DND-41 (cell line): ENCODE measurements around the gene LILRB4.

Source experiments
- ATAC-seq: fragments of 200-7000 bp; cut with Tn5 transposase; 3 replicates; pipeline ENCODE4 v1.9.1; 2021; ENCODE audit warnings: low read depth; ENCODE audit not compliant: insufficient read depth
- DNase-seq: peaks from one replicate; pipeline ENCODE4 v3.0.0-alpha.2; 2020
- H2AFZ ChIP-seq: 2 replicates; pipeline ENCODE4 v1.6.0; 2012; ENCODE audit warnings: low read depth, low read length
- H3K27ac ChIP-seq: 2 replicates; pipeline ENCODE4 v1.5.1; 2012; ENCODE audit warnings: low read length, inconsistent platforms
- H3K27me3 ChIP-seq: fragments of 200-600 bp; sonication (generic); 2 replicates; pipeline ENCODE4 v1.6.0; 2012; ENCODE audit warnings: low read length, mild to moderate bottlenecking, inconsistent platforms; ENCODE audit not compliant: insufficient read depth, poor library complexity
- H3K36me3 ChIP-seq: 2 replicates; pipeline ENCODE4 v1.5.1; 2012; ENCODE audit warnings: low read length, inconsistent platforms; ENCODE audit not compliant: insufficient read depth
- H3K4me1 ChIP-seq: 2 replicates; pipeline ENCODE4 v1.5.1; 2012; ENCODE audit warnings: mild to moderate bottlenecking, low read length; ENCODE audit not compliant: insufficient read depth
- H3K4me2 ChIP-seq: 2 replicates; pipeline ENCODE4 v1.6.0; 2012; ENCODE audit warnings: mild to moderate bottlenecking, moderate library complexity, low read length, inconsistent platforms; ENCODE audit not compliant: insufficient read depth
- H3K4me3 ChIP-seq, 2 experiments: fragments of 200-600 bp in 1 of 2; shearing (Covaris generic) in 1 of 2; 2 replicates each; pipeline ENCODE4 v1.5.1; 2012 to 2016; ENCODE audit warnings: inconsistent platforms in 2 of 2, low read length in 2 of 2, mild to moderate bottlenecking in 2 of 2, low read depth in 1 of 2, moderate library complexity in 1 of 2
- H3K79me2 ChIP-seq: 2 replicates; pipeline ENCODE4 v1.6.0; 2012; ENCODE audit warnings: low read length, inconsistent platforms; ENCODE audit not compliant: insufficient read depth
- H3K9ac ChIP-seq: 2 replicates; pipeline ENCODE4 v1.6.0; 2012; ENCODE audit warnings: low read depth, mild to moderate bottlenecking, inconsistent platforms, low read length, moderate library complexity
- H3K9me3 ChIP-seq: 2 replicates; pipeline ENCODE4 v1.5.1; 2012; ENCODE audit warnings: low read length, moderate library complexity, mild to moderate bottlenecking, inconsistent platforms; ENCODE audit not compliant: insufficient read depth, severe bottlenecking
- H4K20me1 ChIP-seq: 2 replicates; pipeline ENCODE4 v1.6.0; 2012; ENCODE audit warnings: low read length; ENCODE audit not compliant: insufficient read depth
- CTCF ChIP-seq: IDR thresholded peaks from 2 replicates; pipeline ENCODE4 v1.5.1; 2012; ENCODE audit warnings: borderline replicate concordance, low read length, moderate library complexity, mild to moderate bottlenecking; ENCODE audit not compliant: poor library complexity, severe bottlenecking; ENCODE audit errors: extremely low read depth
- EZH2 ChIP-seq: IDR thresholded peaks from 3 replicates; pipeline ENCODE4 v1.6.1; 2012; ENCODE audit warnings: borderline replicate concordance, low read depth, mild to moderate bottlenecking, moderate library complexity, low read length, inconsistent platforms; ENCODE audit not compliant: severe bottlenecking

LILRB4 gene

GRCh38 chr19:54668353-54668752 is 5.6 kb downstream of the LILRB4 start:
- Histone ChIP-seq H3K4me2 (no peak overlapping the region), H3K79me2 (no peaks in the 10 kb centered on the region), H3K9ac (no peak overlapping the region), H3K27ac (no peak overlapping the region), H2AFZ (no peak overlapping the region), H3K27me3 (no peaks in the 10 kb centered on the region), H3K36me3 (no peaks in the 10 kb centered on the region), H4K20me1 (no peaks in the 10 kb centered on the region; the same call in 1 of the 2 replicates), H3K4me3 (no peak overlapping the region), H3K4me1 (no peaks in the 10 kb centered on the region), H3K9me3 (peaks cover 2% of the 10 kb centered on the region)
- ATAC-seq = no peak
- no peak for DNase-seq
- no peak for TF ChIP-seq CTCF

- Histone ChIP-seq H3K27ac (no peak overlapping the region), H3K4me1 (no peaks in the 10 kb centered on the region), H3K9me3 (peaks cover 2% of the 10 kb centered on the region), H3K27me3 (no peaks in the 10 kb centered on the region), H3K4me3 (no peak overlapping the region), H3K4me2 (no peak overlapping the region), H3K79me2 (no peaks in the 10 kb centered on the region), H3K36me3 (no peaks in the 10 kb centered on the region), H2AFZ (no peak overlapping the region), H3K9ac (no peak overlapping the region), H4K20me1 (no peaks in the 10 kb centered on the region; the same call in 1 of the 2 replicates)
- TF ChIP-seq EZH2 (no peak), CTCF (no peak)
- DNase-seq = no peak
- no peak for ATAC-seq
Measured at GRCh38 chr19:54670576-54671357, 8.0 kb downstream of the LILRB4 start.

- Histone ChIP-seq H3K9me3 (peaks cover 2% of the 10 kb centered on the region), H3K36me3 (no peaks in the 10 kb centered on the region), H2AFZ (no peak overlapping the region), H3K4me3 (no peak overlapping the region), H3K27me3 (no peaks in the 10 kb centered on the region), H3K9ac (no peak overlapping the region), H3K79me2 (no peaks in the 10 kb centered on the region), H4K20me1 (no peaks in the 10 kb centered on the region; the same call in 1 of the 2 replicates), H3K4me1 (no peaks in the 10 kb centered on the region), H3K27ac (no peak overlapping the region), H3K4me2 (no peak overlapping the region)
- DNase-seq (no peak), ATAC-seq (no peak)
- TF ChIP-seq CTCF (no peak), EZH2 (no peak)
Measured at GRCh38 chr19:54673222-54673621, 10.4 kb downstream of the LILRB4 start.
